Measurements from ENCODE around the gene PARD6G. TPM values are rescaled to one million over a fixed set of nuclear protein-coding genes. Genes with fewer than 3 reads are reported as not detected.

PARD6G gene
- total and polyA plus RNA-seq, 4 experiments from 2014 or later = 0.13 to 1.3 (median 0.28) TPM; not detected in 1

DNA sequence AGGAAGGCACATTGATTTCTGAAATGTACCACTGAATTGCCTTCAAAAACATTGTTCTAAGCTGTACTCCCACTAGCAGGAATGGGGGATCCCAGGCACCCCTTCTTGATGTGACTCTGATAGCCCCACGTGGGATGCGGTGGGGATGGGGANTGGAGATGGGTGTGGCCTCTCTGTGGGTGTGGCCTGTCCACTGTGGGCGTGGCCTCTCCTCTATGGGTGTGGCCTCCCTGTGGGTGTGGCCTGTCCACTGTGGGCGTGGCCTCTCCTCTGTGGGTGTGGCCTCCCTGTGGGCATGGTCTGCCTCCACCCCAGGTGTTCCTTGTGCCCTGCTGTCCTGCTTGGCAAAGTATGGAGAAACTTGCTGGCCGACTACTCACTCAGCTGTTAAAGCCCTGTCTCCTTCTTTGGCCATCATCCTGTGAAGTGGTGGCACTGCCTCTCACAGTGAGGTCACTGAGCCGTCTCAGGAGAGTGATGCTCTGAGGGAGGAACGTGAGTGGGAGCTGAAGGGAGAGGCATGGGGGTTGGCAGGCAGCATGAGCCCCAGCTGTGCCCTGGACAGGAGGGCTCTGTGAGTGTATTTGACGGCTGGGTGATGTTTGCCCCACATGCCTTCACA, 6.7 kb upstream of the PARD6G start:
- Histone ChIP-seq H3K27ac (ENCODE audit: low read depth, low read length) (no peak overlapping the region), H3K27me3 (ENCODE audit: insufficient read depth, low read length) (no peaks in the 10 kb centered on the region), H3K4me1 (ENCODE audit: insufficient read depth, low read length) (no peaks in the 10 kb centered on the region), H3K9me3 (ENCODE audit: control insufficient read depth in 1 of 2, low read length in 2 of 2) (no peaks in the 10 kb centered on the region), H3K36me3 (ENCODE audit: insufficient read depth, low read length) (no peaks in the 10 kb centered on the region), H3K4me3 (ENCODE audit: low read length in 2 of 2) (no peak overlapping the region)
- H3K36me3 Mint-ChIP-seq = no peaks in the 10 kb centered on the region
- H3K27ac Mint-ChIP-seq = no peak overlapping the region
- H3K4me1 Mint-ChIP-seq = no peaks in the 10 kb centered on the region
- DNase-seq = peak in 1 of 5 donors; percentile 11
- no peaks in the 10 kb centered on the region for H3K9me3 Mint-ChIP-seq
- POLR2A ChIA-PET (ENCODE audit: partially characterized antibody) = no interaction called here
- peaks cover 0 to 2% of the 10 kb centered on the region in 2 donors for H3K27me3 Mint-ChIP-seq
- no peak overlapping the region for H3K4me3 Mint-ChIP-seq
- CTCF ChIA-PET (ENCODE audit: partially characterized antibody) = no interaction called here
- intact Hi-C loops (cut with micrococcal nuclease) = no loop called here

DNA sequence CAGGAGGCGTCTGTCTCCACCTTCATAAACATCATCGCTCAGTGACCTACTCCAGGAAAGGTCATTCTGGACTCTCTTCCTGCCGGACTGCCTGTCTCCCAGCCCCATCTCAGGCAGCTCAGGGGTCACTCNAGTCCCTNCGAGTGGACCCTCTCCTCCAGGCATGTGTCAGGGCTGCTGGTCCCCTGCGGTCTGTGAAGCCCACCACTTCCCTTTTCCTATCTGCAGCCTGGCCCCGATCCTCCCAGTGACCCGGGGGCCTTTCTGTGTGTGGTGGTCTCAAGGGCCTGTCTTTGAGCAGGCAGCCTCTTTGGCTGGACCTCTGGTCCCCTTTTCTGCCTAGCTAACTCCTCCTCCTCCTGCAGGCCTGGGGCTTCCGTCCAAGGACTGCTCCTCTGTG, 5.9 kb upstream of the PARD6G start:
- H3K4me1 Mint-ChIP-seq = peaks cover 0 to 6% (median 0%) of the 10 kb centered on the region in 4 donors
- H3K36me3 Mint-ChIP-seq = no peaks in the 10 kb centered on the region
- DNase-seq = no peak
- no peak overlapping the region for H3K4me3 Mint-ChIP-seq
- Histone ChIP-seq H3K9me3 (ENCODE audit: control insufficient read depth in 1 of 2, low read length in 2 of 2) (no peaks in the 10 kb centered on the region), H3K4me3 (ENCODE audit: low read length in 2 of 2) (no peak overlapping the region), H3K36me3 (ENCODE audit: insufficient read depth, low read length) (no peaks in the 10 kb centered on the region), H3K27me3 (ENCODE audit: insufficient read depth, low read length) (no peaks in the 10 kb centered on the region), H3K4me1 (ENCODE audit: insufficient read depth, low read length) (no peaks in the 10 kb centered on the region), H3K27ac (ENCODE audit: low read depth, low read length) (no peak overlapping the region)
- H3K27ac Mint-ChIP-seq = peak overlapping the region in 1 of 7 donors; percentile 46
- H3K9me3 Mint-ChIP-seq = no peaks in the 10 kb centered on the region
- intact Hi-C loops (cut with micrococcal nuclease) = no loop called here
- POLR2A ChIA-PET (ENCODE audit: partially characterized antibody) = no interaction called here
- H3K27me3 Mint-ChIP-seq = peaks cover 0 to 2% of the 10 kb centered on the region in 2 donors
- CTCF ChIA-PET (ENCODE audit: partially characterized antibody) = interaction anchor here (1.7 kb wide), 1 partner anchor 97 kb away, joined by 4 read pairs; no protein-coding TSS in a partner anchor

DNA sequence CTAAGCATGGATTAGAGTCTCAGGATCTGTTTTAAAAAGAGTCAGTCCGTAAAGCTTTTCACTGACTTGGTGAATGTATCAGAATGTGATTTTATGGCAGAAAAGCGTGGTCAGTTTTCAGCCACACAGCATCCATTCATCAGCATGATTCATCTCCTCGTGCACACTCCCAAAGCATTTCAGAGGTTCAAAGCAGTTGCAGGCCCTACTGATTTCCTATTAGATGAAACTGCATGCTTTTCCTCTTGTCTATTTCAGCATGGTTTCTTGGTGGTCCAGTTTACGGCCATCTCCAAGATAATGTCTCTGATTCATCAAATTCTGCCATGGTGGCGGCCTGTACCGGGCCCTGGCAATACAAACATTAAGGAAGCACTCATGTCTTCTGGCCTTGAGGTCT, 4.8 kb upstream of the PARD6G start:
- H3K9me3 ChIP-seq (ENCODE audit: control insufficient read depth in 1 of 2, low read length in 2 of 2) = no peaks in the 10 kb centered on the region
- Mint-ChIP-seq H3K36me3 (no peaks in the 10 kb centered on the region), H3K27ac (no peak overlapping the region), H3K27me3 (no peaks in the 10 kb centered on the region), H3K9me3 (no peaks in the 10 kb centered on the region), H3K4me3 (no peak overlapping the region), H3K4me1 (peaks cover 0 to 9% (median 0%) of the 10 kb centered on the region in 4 donors)
- no peak for DNase-seq
- intact Hi-C loops (cut with micrococcal nuclease) = no loop called here
- H3K27me3 ChIP-seq (ENCODE audit: insufficient read depth, low read length) = no peaks in the 10 kb centered on the region
- no peak overlapping the region for H3K4me3 ChIP-seq (ENCODE audit: low read length in 2 of 2)
- POLR2A ChIA-PET (ENCODE audit: partially characterized antibody) = no interaction called here
- CTCF ChIA-PET (ENCODE audit: partially characterized antibody) = interaction anchor here (1.7 kb wide), 1 partner anchor 96 kb away, joined by 4 read pairs; no protein-coding TSS in a partner anchor
- H3K4me1 ChIP-seq (ENCODE audit: insufficient read depth, low read length) = no peaks in the 10 kb centered on the region
- no peaks in the 10 kb centered on the region for H3K36me3 ChIP-seq (ENCODE audit: insufficient read depth, low read length)
- no peak overlapping the region for H3K27ac ChIP-seq (ENCODE audit: low read depth, low read length)

DNA sequence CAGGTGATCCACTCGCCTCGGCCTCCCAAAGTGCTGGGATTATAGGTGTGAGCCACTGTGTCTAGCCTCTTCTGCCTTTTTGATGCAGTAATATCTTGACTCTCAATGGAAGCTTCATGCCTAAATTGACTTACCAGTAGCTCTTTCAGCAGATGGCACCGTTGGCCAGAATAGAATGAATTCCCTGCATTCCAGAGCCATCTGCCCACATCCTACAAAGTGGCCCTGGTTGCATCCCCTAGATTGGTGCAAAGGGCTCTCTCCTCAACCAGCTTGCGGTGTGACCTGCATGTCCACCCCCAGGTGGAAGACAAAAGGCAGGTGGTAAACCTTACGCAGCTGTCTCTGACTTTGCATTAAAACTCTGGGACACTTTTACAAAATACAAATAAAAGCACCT, 4.4 kb upstream of the PARD6G start:
- Histone ChIP-seq H3K27me3 (ENCODE audit: insufficient read depth, low read length) (no peaks in the 10 kb centered on the region), H3K4me3 (ENCODE audit: low read length in 2 of 2) (no peak overlapping the region), H3K36me3 (ENCODE audit: insufficient read depth, low read length) (no peaks in the 10 kb centered on the region), H3K4me1 (ENCODE audit: insufficient read depth, low read length) (no peaks in the 10 kb centered on the region), H3K9me3 (ENCODE audit: control insufficient read depth in 1 of 2, low read length in 2 of 2) (no peaks in the 10 kb centered on the region), H3K27ac (ENCODE audit: low read depth, low read length) (no peak overlapping the region)
- no peaks in the 10 kb centered on the region for H3K9me3 Mint-ChIP-seq
- H3K27me3 Mint-ChIP-seq = no peaks in the 10 kb centered on the region
- ChIA-PET CTCF (ENCODE audit: partially characterized antibody) (interaction anchor here (1.7 kb wide), 1 partner anchor 95 kb away, joined by 4 read pairs; no protein-coding TSS in a partner anchor), POLR2A (ENCODE audit: partially characterized antibody) (no interaction called here)
- intact Hi-C loops (cut with micrococcal nuclease) = no loop called here
- H3K27ac Mint-ChIP-seq = no peak overlapping the region
- H3K4me1 Mint-ChIP-seq = peaks cover 0 to 9% (median 0%) of the 10 kb centered on the region in 4 donors
- no peak overlapping the region for H3K4me3 Mint-ChIP-seq
- no peaks in the 10 kb centered on the region for H3K36me3 Mint-ChIP-seq
- DNase-seq = no peak

DNA sequence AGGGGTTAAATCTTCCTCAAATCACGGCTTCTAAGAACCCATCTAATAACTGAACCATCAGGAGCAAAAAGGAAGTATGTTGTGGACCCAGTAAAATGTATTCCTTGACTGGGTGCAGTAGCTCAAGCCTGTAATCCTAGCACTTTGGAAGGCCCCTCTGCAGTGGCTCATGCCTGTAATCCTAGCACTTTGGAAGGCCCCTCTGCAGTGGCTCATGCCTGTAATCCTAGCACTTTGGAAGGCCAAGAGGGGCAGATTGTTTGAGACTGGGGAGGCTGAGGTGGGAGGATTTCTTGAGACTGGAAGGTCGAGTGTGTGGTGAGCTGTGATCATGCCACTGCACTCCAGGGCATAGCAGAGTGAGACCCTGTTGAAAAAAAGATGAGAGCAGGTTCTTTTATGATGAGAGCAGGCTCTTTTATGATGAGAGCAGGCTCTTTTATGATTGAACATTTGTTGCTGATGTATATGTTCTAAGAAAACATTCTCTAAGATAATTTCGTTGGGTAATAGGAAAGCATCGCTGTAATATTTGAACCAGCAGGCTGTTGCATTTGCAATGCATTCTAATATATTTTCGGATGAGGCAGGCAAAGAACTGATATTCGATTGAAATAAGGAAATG, 3.5 kb upstream of the PARD6G start:
- Mint-ChIP-seq H3K36me3 (no peaks in the 10 kb centered on the region), H3K27me3 (peaks cover 0 to 1% of the 10 kb centered on the region in 2 donors)

DNA sequence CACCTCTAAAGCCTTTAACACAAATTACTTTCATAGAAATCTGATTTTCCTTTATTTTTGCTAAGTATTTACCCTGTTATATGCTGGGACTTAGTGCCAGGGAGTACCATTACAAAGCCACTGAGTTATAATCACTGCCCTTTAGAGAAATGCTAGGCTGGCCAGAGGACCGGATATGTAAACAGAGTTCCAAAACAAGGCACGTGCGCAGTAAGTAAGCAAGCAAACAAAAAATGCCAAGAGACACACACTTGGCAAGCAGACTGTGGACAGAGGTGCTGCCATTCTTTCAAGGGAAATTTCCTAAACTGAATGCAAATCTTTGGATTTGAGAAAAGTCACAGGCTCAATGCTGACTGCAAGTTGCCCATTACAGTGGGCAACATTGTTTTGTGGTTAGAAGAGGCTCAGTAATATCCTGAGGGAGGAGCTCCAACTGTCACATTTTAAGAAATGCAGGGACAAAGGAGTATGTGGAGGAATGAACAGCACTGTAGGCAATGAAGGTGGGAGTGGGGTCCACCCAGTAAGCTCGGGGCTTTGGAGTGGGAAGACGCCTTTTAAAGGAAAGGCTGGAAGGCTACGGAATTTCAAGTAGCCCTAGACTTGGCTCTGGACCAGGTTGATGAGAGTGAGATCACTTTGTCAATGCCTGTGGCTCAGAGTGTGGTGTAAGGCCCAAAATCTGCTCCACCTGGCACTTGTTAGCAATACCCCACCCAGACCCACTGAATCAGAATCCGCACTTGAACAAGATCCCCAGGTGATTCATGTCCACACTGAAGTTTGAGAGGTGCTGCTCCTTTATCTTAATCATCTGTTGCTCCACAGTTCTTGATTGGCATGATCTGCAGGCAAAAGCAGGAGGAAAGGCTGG, 2.1 kb upstream of the PARD6G start:
- Mint-ChIP-seq H3K4me1 (peaks cover 0 to 20% (median 5%) of the 10 kb centered on the region in 4 donors), H3K36me3 (no peaks in the 10 kb centered on the region), H3K27ac (no peak overlapping the region), H3K9me3 (peaks cover 0 to 3% (median 0%) of the 10 kb centered on the region in 8 donors), H3K4me3 (no peak overlapping the region), H3K27me3 (peaks cover 6 to 9% of the 10 kb centered on the region in 2 donors)
- CTCF ChIA-PET (ENCODE audit: partially characterized antibody) = no interaction called here
- Histone ChIP-seq H3K36me3 (ENCODE audit: insufficient read depth, low read length) (no peaks in the 10 kb centered on the region), H3K27me3 (ENCODE audit: insufficient read depth, low read length) (peaks cover 4% of the 10 kb centered on the region), H3K4me1 (ENCODE audit: insufficient read depth, low read length) (no peaks in the 10 kb centered on the region), H3K27ac (ENCODE audit: low read depth, low read length) (no peak overlapping the region), H3K4me3 (ENCODE audit: low read length in 2 of 2) (no peak overlapping the region), H3K9me3 (ENCODE audit: control insufficient read depth in 1 of 2, low read length in 2 of 2) (no peaks in the 10 kb centered on the region)
- intact Hi-C loops (cut with micrococcal nuclease) = no loop called here
- no peak for DNase-seq
- POLR2A ChIA-PET (ENCODE audit: partially characterized antibody) = no interaction called here

More for the DNA sequence above, 3.5 kb upstream of the PARD6G start:
- Histone ChIP-seq H3K9me3 (ENCODE audit: control insufficient read depth in 1 of 2, low read length in 2 of 2) (no peaks in the 10 kb centered on the region), H3K4me1 (ENCODE audit: insufficient read depth, low read length) (no peaks in the 10 kb centered on the region), H3K27ac (ENCODE audit: low read depth, low read length) (no peak overlapping the region), H3K36me3 (ENCODE audit: insufficient read depth, low read length) (no peaks in the 10 kb centered on the region), H3K27me3 (ENCODE audit: insufficient read depth, low read length) (peaks cover under 1% of the 10 kb centered on the region), H3K4me3 (ENCODE audit: low read length in 2 of 2) (no peak overlapping the region)
- intact Hi-C loops (cut with micrococcal nuclease) = no loop called here
- no peak for DNase-seq
- Mint-ChIP-seq H3K9me3 (no peaks in the 10 kb centered on the region), H3K4me1 (peaks cover 0 to 12% (median 2%) of the 10 kb centered on the region in 4 donors), H3K4me3 (no peak overlapping the region), H3K27ac (no peak overlapping the region)
- ChIA-PET CTCF (ENCODE audit: partially characterized antibody) (no interaction called here), POLR2A (ENCODE audit: partially characterized antibody) (no interaction called here)

All from CD4-positive, alpha-beta memory T cell (primary cell).